NCI-H187 (cell line): ENCODE results near the gene SLC12A8.

Experiments used
- DNase-seq, 2 experiments: peaks; one replicate each; lab custom pipeline; 2025; lab: John Stamatoyannopoulos, UW

SLC12A8 gene

GRCh38 chr3:125154110-125154509, 58.4 kb downstream of the SLC12A8 start:
- no peak for DNase-seq

- no peak for DNase-seq
Observed at GRCh38 chr3:125152951-125153350, 59.6 kb downstream of the SLC12A8 start.

- DNase-seq = no peak
Observed at GRCh38 chr3:125151916-125152315, 60.6 kb downstream of the SLC12A8 start.

DNA sequence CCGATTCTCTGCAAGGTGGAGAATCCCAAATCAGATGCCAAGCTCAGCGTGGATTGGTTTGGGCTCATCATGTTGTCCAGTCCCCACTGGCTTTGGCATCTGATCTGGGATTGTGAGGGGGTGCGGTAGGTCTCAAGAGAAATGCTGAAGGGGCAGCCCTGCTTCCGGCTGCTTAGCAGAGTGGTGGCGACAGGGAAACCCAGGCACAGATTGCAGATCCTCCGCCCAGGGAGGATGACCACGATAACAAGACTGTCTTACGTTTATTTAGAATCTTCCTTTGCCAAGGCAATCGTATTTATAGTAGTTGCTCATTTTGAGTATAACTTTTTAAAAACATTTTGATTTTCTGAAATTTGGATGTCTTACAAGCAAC, 61.1 kb downstream of the SLC12A8 start:
- no peak for DNase-seq

GRCh38 chr3:125150525-125151441, 61.8 kb downstream of the SLC12A8 start:
- DNase-seq = no peak

DNA sequence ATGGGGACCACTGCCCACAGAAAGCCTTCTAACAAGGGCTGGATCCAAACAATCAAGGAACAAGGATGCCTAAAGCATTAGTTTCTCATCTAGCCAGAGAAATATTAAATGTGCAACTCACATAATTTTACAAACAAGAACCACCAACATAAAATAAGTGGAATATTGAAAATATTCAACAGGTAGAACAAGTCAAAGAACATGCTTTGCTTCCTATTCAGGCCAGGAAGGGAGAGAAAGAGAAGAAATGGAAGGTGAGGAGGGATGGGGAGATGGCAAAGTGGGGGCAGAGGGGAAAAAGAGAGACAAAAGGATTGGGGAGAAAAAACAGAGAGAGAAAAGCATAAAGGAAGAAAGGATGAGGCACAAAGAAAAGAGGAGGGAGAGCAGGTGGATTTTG, 63.1 kb downstream of the SLC12A8 start:
- DNase-seq = no peak

- DNase-seq = no peak
Observed at GRCh38 chr3:125148836-125149235, 63.7 kb downstream of the SLC12A8 start.

DNA sequence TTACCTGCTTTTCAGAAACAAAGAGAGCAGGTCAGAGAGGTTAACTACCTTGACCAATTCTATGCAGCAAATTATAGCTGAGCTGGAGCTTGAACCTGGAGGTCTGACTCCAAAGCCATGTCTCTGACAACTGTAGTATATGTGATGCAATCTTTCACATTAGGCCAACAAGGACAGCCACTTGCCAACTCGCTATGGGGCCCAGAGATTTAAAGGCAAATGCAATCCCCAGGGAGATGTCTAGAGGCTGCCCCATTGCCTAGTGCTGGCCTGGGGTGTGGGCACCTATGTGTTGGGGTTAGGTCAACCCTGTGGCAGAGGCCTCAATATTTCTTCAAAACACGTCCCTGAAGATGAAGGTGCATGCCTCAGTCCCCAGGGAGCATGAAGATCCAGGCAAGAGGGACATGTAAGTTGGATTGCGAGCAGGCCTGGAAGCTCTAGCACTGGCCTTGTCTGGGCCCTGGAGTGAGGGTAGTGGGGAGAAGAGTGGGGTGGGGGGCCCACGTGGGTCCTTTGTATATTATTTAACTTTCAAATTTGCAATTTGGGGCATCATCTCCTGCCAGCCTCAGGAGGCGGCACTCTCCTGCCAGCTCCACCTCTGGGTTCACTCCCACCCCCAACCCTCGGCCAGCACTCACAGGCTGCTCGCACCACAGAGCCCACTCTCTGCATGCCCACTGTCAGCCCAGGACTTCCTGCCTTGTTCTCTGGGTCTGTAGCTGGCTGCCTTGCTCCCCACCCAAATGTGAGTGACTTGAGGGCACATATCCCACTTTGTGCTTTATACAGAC, 64.3 kb downstream of the SLC12A8 start:
- DNase-seq = no peak

DNA sequence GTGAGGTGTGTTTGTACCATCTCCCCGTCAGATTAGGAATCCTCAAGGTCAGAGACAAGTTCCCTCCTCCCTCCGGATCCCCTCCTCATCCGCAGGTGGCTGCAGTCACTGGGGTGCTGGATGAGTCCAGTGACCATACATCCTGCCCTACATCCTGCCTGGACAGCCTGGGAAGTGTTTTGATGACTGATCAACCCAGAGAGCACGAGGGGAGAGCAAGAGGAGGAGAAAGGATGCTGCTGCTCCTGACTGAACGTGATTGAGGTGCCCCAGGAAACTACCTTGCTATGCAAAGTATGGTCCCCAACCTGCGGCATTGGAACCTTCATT, 65.1 kb downstream of the SLC12A8 start:
- DNase-seq = no peak

DNA sequence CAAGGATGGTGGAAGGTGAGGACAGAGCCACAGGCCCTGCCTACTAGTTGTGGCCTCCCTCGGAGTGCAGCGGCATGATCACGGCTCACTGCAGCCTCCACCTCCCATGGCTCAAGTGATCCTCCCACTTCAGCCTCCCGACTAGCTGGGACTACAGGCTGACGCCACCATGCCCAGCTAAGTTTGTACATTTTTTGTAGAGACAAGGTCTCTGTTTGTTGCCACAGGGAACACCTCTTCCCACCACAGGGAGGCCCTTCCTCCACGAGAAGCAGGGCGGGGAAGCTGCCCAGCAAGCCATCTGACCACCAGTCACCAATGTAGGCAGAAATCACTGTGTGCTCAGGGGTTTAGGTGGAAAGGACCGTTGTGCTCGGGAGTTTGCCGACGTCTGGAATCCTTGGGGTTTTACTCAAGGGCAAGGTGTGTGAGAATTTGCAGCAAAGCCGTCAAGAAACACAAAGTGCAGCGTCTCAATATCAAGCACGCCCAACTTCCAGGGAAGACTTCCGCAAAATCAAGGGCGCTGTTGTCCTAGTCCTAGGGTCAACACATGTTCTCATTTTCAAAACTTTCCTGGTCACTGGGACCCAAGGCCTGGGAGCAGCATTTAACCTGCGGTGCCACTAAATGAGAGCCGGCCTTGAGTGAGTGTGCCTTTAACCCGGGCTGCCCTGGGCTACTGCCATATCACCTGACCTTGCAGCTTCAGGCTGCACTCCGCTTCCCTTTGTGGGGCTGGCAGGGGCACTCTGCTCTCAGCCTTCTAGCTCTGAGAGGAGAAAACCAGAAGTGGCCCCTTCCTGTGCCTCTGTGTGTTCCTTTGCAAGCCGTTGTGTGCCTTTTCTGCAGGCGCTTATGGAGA, 65.7 kb downstream of the SLC12A8 start:
- DNase-seq = no peak

DNA sequence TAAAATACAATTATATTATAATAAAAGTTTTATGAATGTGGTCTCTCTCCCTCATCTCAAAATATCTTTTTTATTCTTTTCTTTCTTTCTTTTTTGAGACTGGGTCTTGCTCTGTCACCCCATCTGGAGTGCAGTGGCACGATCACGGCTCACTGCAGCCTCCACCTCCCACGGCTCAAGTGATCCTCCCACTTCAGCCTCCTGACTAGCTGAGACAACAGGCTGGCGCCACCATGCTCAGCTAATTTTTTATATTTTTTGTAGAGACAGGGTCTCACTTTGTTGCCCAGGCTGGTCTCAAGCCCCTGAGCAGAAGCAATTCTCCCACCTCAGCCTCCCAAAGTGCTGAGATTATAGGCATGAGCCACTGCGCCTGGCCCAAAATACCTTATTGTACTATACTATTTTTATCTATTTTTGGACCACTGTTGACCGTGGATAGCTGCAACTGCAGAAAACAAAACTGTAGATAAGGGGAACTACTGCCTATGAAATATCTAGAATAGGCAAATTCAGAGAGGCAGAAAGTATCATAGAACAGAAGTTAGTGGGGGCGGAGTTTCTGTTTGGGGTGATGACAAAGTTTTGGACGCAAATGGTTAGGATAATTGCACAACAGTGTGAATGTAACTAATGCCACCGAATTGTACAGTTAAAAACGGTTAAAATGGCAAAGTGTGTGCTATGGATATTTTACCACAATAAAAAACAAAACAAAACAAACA, 66.6 kb downstream of the SLC12A8 start:
- no peak for DNase-seq

GRCh38 chr3:125144653-125145314, 67.8 kb downstream of the SLC12A8 start:
- DNase-seq = no peak

DNA sequence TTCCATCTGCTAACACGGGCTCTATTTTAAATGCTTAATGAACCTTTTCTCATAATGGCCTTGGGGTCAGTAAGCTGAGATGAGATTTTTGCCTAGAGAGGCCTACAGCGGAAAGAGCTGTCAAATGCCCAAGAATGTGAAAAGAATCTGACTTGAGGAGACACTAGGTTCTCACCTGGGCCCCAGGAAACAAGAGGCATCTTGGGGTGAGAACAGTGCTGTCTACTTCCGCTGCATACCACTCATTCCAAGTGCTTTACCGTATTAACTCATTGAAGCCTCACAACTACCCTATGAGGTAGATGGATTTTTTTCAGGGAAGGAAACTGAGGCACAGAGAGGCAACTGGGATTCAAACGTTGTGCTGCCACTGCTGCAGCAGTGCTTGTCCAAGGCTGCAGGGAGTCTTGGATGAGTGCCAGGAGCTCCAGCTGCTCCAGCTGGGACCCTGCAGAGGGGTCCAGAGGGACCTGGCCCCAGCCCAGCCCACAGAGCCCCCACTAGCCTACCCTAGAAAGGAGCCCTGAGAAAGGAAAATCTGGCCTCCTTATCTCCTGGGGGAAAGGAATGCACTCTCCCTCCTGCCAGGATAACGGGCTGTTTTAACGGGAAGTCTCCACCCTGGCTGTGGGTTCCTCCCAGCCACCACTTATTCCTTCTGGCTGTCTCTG, 68.4 kb downstream of the SLC12A8 start:
- DNase-seq = no peak

- no peak for DNase-seq
Observed at GRCh38 chr3:125143538-125143937, 69.0 kb downstream of the SLC12A8 start.

GRCh38 chr3:125142940-125143339, 69.6 kb downstream of the SLC12A8 start:
- no peak for DNase-seq

- no peak for DNase-seq
Observed at GRCh38 chr3:125142420-125142778, 70.1 kb downstream of the SLC12A8 start.

- DNase-seq = no peak
Observed at GRCh38 chr3:125141596-125142419, 70.7 kb downstream of the SLC12A8 start.

- no peak for DNase-seq
Observed at GRCh38 chr3:125140818-125141595, 71.5 kb downstream of the SLC12A8 start.
